GM23248 (cell line): ENCODE data around the gene ARFGAP3.

ENCODE experiments used
- EZH2 ChIP-seq: fragments of 200-600 bp; sonication (generic); IDR thresholded peaks from 2 replicates; pipeline ENCODE4 v1.6.1; 2018; ENCODE audit warnings: antibody characterized with exemption, mild to moderate bottlenecking; ENCODE audit not compliant: insufficient read depth, poor library complexity, severe bottlenecking
- EZH2phosphoT487 ChIP-seq: fragments of 200-600 bp; sonication (generic); IDR thresholded peaks from 2 replicates; pipeline ENCODE4 v1.6.1; 2018; ENCODE audit warnings: antibody characterized with exemption, moderate library complexity, mild to moderate bottlenecking, low read depth; ENCODE audit not compliant: insufficient read depth

GRCh38 chr22:42878561-42879305 is 21.7 kb upstream of the ARFGAP3 start:
- no peak for TF ChIP-seq EZH2phosphoT487
- no peak for TF ChIP-seq EZH2
